Stomach smooth muscle (tissue), 2 donors: ENCODE data around the gene IRF5.

Source experiments
- H3K27ac ChIP-seq: one replicate; pipeline ENCODE4 v1.7.0; 2013; ENCODE audit warnings: mild to moderate bottlenecking, low read length, inconsistent platforms
- H3K27me3 ChIP-seq, 2 donors: one replicate each; pipeline ENCODE4 v1.7.0; 2013; ENCODE audit warnings: low read length in 2 of 2; ENCODE audit not compliant: insufficient read depth in 2 of 2, control insufficient read depth in 1 of 2
- H3K36me3 ChIP-seq, 2 donors: one replicate each; pipeline ENCODE4 v1.7.0; 2013; ENCODE audit warnings: low read length in 2 of 2; ENCODE audit not compliant: control insufficient read depth in 2 of 2, insufficient read depth in 2 of 2
- H3K4me1 ChIP-seq: one replicate; pipeline ENCODE4 v1.7.0; 2013; ENCODE audit warnings: low read length; ENCODE audit not compliant: control insufficient read depth, insufficient read depth
- H3K4me3 ChIP-seq, 2 donors: one replicate each; pipeline ENCODE4 v1.7.0; 2013; ENCODE audit warnings: low read length in 2 of 2
- H3K9ac ChIP-seq, 2 donors: one replicate each; pipeline ENCODE4 v1.7.0; 2013; ENCODE audit warnings: low read length in 2 of 2, mild to moderate bottlenecking in 1 of 2
- H3K9me3 ChIP-seq, 2 donors: one replicate each; pipeline ENCODE4 v1.7.0; 2013; ENCODE audit warnings: low read length in 2 of 2; ENCODE audit not compliant: control insufficient read depth in 2 of 2
- donor health status: healthy.
- donor health status: Pancreatic carcinoma.

IRF5 gene

GRCh38 chr7:128934361-128935341 is 3.1 kb upstream of the IRF5 start:
- no peak overlapping the region for H3K27ac ChIP-seq
- H3K27me3 ChIP-seq = peaks cover 30 to 36% of the 10 kb centered on the region in 2 donors
- H3K36me3 ChIP-seq = no peaks in the 10 kb centered on the region
- H3K4me3 ChIP-seq = no peak overlapping the region
- no peaks in the 10 kb centered on the region for H3K9me3 ChIP-seq
- no peak overlapping the region for H3K9ac ChIP-seq
- peaks cover 9% of the 10 kb centered on the region for H3K4me1 ChIP-seq

DNA sequence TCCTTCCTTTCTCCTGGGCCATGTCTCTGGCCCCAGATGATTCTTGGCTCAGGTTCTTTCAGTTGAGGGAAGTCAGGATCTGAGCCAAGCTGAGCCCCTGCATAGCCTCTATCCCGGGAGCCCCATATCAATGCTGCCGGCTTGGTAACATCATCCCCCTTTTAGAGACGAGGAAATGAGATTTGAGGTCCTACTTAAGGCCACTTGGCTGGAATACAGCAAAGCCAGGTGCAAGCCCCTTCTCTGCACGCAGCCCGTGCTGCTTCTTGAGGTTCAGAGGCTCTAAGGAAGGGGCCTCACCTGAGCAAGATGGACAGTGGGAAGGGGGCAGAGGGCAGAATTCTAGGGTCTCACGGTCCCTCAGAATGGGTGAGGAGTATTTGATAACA is 2.4 kb upstream of the IRF5 start:
- Histone ChIP-seq H3K4me1 (peaks cover 9% of the 10 kb centered on the region), H3K9me3 (no peaks in the 10 kb centered on the region), H3K27me3 (peaks cover 30 to 40% of the 10 kb centered on the region in 2 donors), H3K36me3 (no peaks in the 10 kb centered on the region), H3K27ac (no peak overlapping the region), H3K4me3 (no peak overlapping the region), H3K9ac (no peak overlapping the region)

DNA sequence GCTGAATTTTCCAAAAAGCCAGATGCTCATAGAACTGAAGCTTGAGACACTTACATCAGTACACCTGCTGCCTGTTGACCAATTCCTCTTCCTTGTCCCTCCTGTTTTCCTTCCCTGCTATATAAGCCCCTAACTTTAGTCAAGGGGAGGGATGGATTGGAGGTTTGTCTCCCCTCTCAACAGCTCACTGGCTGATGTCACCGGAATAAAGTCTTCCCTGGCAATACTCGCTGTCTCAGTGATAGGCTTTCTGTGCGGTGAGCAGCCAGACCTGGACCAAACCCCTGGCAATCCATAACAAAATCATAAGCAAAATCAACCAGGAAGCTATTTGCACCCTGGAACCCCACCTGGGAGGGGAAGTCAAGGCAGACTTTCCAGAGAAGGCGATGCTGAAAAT is 929 bp upstream of the IRF5 start:
- H3K9me3 ChIP-seq = no peaks in the 10 kb centered on the region
- H3K27ac ChIP-seq = no peak overlapping the region
- H3K27me3 ChIP-seq = peaks cover 27 to 40% of the 10 kb centered on the region in 2 donors
- no peaks in the 10 kb centered on the region for H3K36me3 ChIP-seq
- H3K4me1 ChIP-seq = peaks cover 9% of the 10 kb centered on the region
- H3K9ac ChIP-seq = no peak overlapping the region
- H3K4me3 ChIP-seq = no peak overlapping the region

DNA sequence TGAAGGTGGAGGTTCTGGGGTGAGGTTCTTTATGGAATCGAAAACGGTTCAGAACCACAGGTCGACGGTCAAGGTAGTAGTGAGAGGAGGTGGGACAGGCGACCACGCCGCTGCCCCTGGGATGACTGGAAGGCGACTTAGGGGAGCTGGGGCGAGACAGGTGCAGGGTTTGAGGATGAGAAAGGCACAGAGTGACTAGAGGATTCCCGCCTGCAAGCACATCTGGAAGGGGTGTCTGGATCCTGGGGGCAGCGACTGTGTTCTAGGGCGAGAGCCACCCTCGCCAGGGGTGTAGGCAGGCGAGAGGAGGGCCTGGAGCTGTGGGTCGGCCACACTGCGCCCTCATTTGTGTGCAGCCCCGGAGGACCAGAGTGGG is 468 bp upstream of the IRF5 start:
- Histone ChIP-seq H3K27me3 (peaks cover 27 to 40% of the 10 kb centered on the region in 2 donors), H3K27ac (no peak overlapping the region), H3K4me3 (peak overlapping the region in 1 of 2 donors; percentile 72), H3K9me3 (no peaks in the 10 kb centered on the region), H3K36me3 (no peaks in the 10 kb centered on the region), H3K4me1 (peaks cover 9% of the 10 kb centered on the region), H3K9ac (no peak overlapping the region)

DNA sequence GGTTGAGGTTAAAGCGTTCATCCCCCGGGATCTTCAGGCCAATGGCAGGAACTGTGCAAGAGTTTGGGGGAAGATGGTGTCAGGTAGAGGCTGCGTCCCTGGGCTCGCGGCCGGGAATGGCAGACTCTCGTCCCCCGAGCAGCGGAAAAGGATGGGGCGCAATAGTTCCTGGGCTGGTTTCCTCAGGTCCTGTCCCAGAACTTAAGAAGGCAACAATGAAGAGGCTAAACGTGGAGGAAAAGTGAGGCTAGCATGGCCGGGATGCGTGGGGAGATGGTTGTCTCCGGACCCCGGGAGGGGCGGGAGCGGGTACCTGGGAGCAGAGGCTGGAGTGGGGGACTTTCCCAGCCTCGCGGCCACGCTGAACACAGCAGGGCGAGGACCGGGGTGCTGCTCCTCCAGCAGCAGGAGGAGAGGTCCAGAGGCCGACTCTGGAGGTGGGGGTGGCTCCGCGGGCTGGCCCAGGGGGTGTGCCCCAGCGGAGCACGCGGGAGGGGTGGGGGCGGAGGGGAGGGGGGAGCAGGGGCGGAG is 882 bp downstream of the IRF5 start:
- Histone ChIP-seq H3K9me3 (no peaks in the 10 kb centered on the region), H3K9ac (peak overlapping the region in 1 of 2 donors; percentile 27), H3K36me3 (no peaks in the 10 kb centered on the region), H3K27me3 (peaks cover 17 to 32% of the 10 kb centered on the region in 2 donors), H3K4me1 (peaks cover 9% of the 10 kb centered on the region), H3K27ac (no peak overlapping the region), H3K4me3 (peak overlapping the region; percentile 63 to 72)

- Histone ChIP-seq H3K27me3 (peaks cover 17 to 32% of the 10 kb centered on the region in 2 donors), H3K36me3 (no peaks in the 10 kb centered on the region), H3K4me3 (no peak overlapping the region), H3K9me3 (no peaks in the 10 kb centered on the region), H3K27ac (no peak overlapping the region), H3K4me1 (peaks cover 9% of the 10 kb centered on the region), H3K9ac (no peak overlapping the region)
These were observed 1.5 kb downstream of the IRF5 start for GRCh38 chr7:128939075-128939860.

DNA sequence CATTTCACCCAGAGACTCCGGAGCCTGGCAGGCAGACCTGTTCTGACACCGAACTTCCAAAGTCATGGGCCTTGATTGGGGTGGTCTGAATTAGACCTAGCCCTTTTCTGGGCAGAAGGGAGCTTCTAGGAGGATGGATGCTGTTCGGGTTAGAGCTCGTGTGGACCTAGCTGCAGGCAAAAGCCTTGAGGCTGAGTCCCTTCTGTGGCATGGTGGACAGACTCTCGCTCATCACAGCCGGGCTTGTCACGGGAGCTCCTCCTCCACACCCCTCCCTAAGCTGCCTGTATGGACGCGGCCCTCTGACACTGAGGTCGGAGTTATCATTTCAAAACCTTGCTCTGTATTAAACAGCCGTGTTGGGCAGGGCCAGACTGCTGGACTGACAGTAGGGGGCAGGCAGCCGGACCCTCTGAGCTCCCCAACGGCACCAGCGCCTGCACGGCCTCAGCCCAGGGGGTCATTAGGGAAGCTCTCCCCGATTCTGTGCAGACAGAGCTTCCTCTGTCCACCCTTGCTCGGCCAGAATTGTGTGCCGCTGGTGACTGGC is 2.2 kb downstream of the IRF5 start:
- H3K27me3 ChIP-seq = peaks cover 17 to 30% of the 10 kb centered on the region in 2 donors
- H3K27ac ChIP-seq = no peak overlapping the region
- peaks cover 9% of the 10 kb centered on the region for H3K4me1 ChIP-seq
- H3K9me3 ChIP-seq = no peaks in the 10 kb centered on the region
- H3K36me3 ChIP-seq = no peaks in the 10 kb centered on the region
- H3K9ac ChIP-seq = no peak overlapping the region
- H3K4me3 ChIP-seq = no peak overlapping the region

DNA sequence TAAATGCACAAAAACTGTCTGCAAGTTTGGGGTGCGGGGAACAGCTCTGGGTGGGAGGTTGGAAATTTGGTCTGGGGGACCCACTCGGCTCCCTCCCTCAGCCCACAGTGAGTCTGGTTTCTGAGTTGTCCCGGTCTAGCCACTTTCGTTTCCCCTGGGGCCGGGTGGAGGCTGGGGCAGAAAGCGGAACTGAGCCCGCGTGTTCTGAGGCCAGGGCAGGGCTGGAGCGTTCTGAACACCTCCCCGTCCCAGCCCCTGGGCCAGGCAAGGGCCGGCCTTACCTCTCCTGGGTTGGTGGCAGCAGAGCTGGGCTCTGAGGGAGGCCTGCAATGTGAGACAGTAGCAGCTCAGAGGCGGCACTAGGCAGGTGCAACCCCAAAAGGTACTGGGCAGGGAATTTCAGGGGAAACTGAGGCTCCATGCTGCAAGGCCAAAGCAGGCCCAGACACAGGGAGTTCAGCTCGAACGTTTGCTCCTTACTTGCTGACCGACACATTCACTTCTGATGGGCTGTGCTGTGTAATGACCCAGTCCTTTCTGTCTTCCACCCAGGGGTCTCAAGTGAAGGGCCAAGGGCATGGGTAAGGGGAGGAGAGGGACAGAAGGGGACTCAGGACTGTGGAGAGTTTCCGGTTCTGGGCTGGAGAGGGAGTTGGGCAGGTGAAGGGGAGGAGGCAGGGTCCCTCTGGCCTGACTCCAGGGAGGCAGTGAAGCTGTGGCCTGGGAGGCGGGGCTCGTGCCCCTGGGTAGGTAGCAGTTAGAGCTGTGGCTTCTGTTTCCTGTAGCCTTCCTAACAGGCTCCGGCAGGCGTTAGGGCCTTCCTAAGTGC is 3.0 kb downstream of the IRF5 start:
- Histone ChIP-seq H3K27ac (no peak overlapping the region), H3K36me3 (no peaks in the 10 kb centered on the region), H3K4me1 (peaks cover 9% of the 10 kb centered on the region), H3K4me3 (peak overlapping the region in 1 of 2 donors; percentile 44), H3K9me3 (no peaks in the 10 kb centered on the region), H3K9ac (no peak overlapping the region), H3K27me3 (peaks cover 15 to 27% of the 10 kb centered on the region in 2 donors)

GRCh38 chr7:128941323-128941890 is 3.7 kb downstream of the IRF5 start:
- H3K36me3 ChIP-seq = no peaks in the 10 kb centered on the region
- no peak overlapping the region for H3K27ac ChIP-seq
- no peaks in the 10 kb centered on the region for H3K9me3 ChIP-seq
- H3K4me3 ChIP-seq = no peak overlapping the region
- peaks cover 15 to 27% of the 10 kb centered on the region in 2 donors for H3K27me3 ChIP-seq
- H3K4me1 ChIP-seq = peaks cover 9% of the 10 kb centered on the region
- no peak overlapping the region for H3K9ac ChIP-seq
